HUES6 (cell line): ENCODE data around the gene DROSHA.

Experiments used
- H3K27ac ChIP-seq: 2 replicates; pipeline ENCODE4 v1.7.0; 2013; ENCODE audit warnings: low read depth, mild to moderate bottlenecking, low read length, inconsistent platforms
- H3K27me3 ChIP-seq: 2 replicates; pipeline ENCODE4 v1.6.1; 2013; ENCODE audit warnings: low read length; ENCODE audit not compliant: control insufficient read depth, insufficient read depth
- H3K36me3 ChIP-seq: 2 replicates; pipeline ENCODE4 v1.6.1; 2013; ENCODE audit warnings: low read length; ENCODE audit not compliant: control insufficient read depth, insufficient read depth
- H3K4me1 ChIP-seq: 2 replicates; pipeline ENCODE4 v1.6.1; 2013; ENCODE audit warnings: low read length; ENCODE audit not compliant: control insufficient read depth, insufficient read depth
- H3K4me3 ChIP-seq: 2 replicates; pipeline ENCODE4 v1.5.1; 2013; ENCODE audit warnings: low read depth, low read length
- H3K9ac ChIP-seq: one replicate; pipeline ENCODE4 v1.6.1; 2013; ENCODE audit warnings: mild to moderate bottlenecking, low read length
- H3K9me3 ChIP-seq: 2 replicates; pipeline ENCODE4 v1.6.1; 2013; ENCODE audit warnings: low read depth, low read length; ENCODE audit not compliant: control insufficient read depth, insufficient read depth

The DROSHA gene

GRCh38 chr5:31470608-31471007 lies 61.3 kb downstream of the DROSHA start:
- Histone ChIP-seq H3K4me1 (no peaks in the 10 kb centered on the region), H3K9me3 (no peaks in the 10 kb centered on the region), H3K9ac (no peak overlapping the region), H3K36me3 (peaks cover 57% of the 10 kb centered on the region), H3K4me3 (no peak overlapping the region), H3K27ac (no peak overlapping the region), H3K27me3 (no peaks in the 10 kb centered on the region)

- Histone ChIP-seq H3K36me3 (peaks cover 58% of the 10 kb centered on the region), H3K27ac (no peak overlapping the region), H3K9me3 (no peaks in the 10 kb centered on the region), H3K9ac (no peak overlapping the region), H3K4me1 (no peaks in the 10 kb centered on the region), H3K27me3 (no peaks in the 10 kb centered on the region), H3K4me3 (no peak overlapping the region)
Measured at GRCh38 chr5:31469886-31470285, 62.0 kb downstream of the DROSHA start.

- H3K4me3 ChIP-seq: no peak overlapping the region
- H3K27me3 ChIP-seq: no peaks in the 10 kb centered on the region
- H3K36me3 ChIP-seq: peaks cover 58% of the 10 kb centered on the region
- H3K9me3 ChIP-seq: no peaks in the 10 kb centered on the region
- no peak overlapping the region for H3K27ac ChIP-seq
- H3K4me1 ChIP-seq: no peaks in the 10 kb centered on the region
- H3K9ac ChIP-seq: no peak overlapping the region
Measured at GRCh38 chr5:31469466-31469865, 62.4 kb downstream of the DROSHA start.

GRCh38 chr5:31465291-31465690 lies 66.6 kb downstream of the DROSHA start:
- peaks cover 17% of the 10 kb centered on the region for H3K9me3 ChIP-seq
- H3K4me1 ChIP-seq: no peaks in the 10 kb centered on the region
- H3K36me3 ChIP-seq: peaks cover 85% of the 10 kb centered on the region
- no peak overlapping the region for H3K9ac ChIP-seq
- H3K27me3 ChIP-seq: no peaks in the 10 kb centered on the region
- no peak overlapping the region for H3K27ac ChIP-seq
- H3K4me3 ChIP-seq: no peak overlapping the region

GRCh38 chr5:31464081-31464480 lies 67.8 kb downstream of the DROSHA start:
- Histone ChIP-seq H3K4me1 (no peaks in the 10 kb centered on the region), H3K27ac (no peak overlapping the region), H3K4me3 (no peak overlapping the region), H3K36me3 (peaks cover 93% of the 10 kb centered on the region), H3K9ac (no peak overlapping the region), H3K9me3 (peaks cover 17% of the 10 kb centered on the region), H3K27me3 (no peaks in the 10 kb centered on the region)

GRCh38 chr5:31463351-31463750 lies 68.5 kb downstream of the DROSHA start:
- H3K9me3 ChIP-seq: peaks cover 17% of the 10 kb centered on the region
- peaks cover 96% of the 10 kb centered on the region for H3K36me3 ChIP-seq
- no peaks in the 10 kb centered on the region for H3K4me1 ChIP-seq
- H3K9ac ChIP-seq: no peak overlapping the region
- no peak overlapping the region for H3K4me3 ChIP-seq
- no peak overlapping the region for H3K27ac ChIP-seq
- no peaks in the 10 kb centered on the region for H3K27me3 ChIP-seq

- Histone ChIP-seq H3K9ac (no peak overlapping the region), H3K4me3 (no peak overlapping the region), H3K4me1 (no peaks in the 10 kb centered on the region), H3K27me3 (no peaks in the 10 kb centered on the region), H3K9me3 (peaks cover 32% of the 10 kb centered on the region), H3K36me3 (peaks cover 87% of the 10 kb centered on the region), H3K27ac (no peak overlapping the region)
Measured at GRCh38 chr5:31459594-31459993, 72.3 kb downstream of the DROSHA start.

- Histone ChIP-seq H3K36me3 (peaks cover 61% of the 10 kb centered on the region), H3K27ac (no peak overlapping the region)
Measured at GRCh38 chr5:31455172-31455571, 76.7 kb downstream of the DROSHA start.

GRCh38 chr5:31453522-31453921 lies 78.4 kb downstream of the DROSHA start:
- no peak overlapping the region for H3K4me3 ChIP-seq
- H3K27me3 ChIP-seq: no peaks in the 10 kb centered on the region
- peaks cover 16% of the 10 kb centered on the region for H3K9me3 ChIP-seq
- H3K36me3 ChIP-seq: peaks cover 61% of the 10 kb centered on the region
- peaks cover 9% of the 10 kb centered on the region for H3K4me1 ChIP-seq
- H3K9ac ChIP-seq: no peak overlapping the region
- H3K27ac ChIP-seq: peak overlapping the region; percentile 59; the same call in 1 of the 2 replicates

More at GRCh38 chr5:31455172-31455571, 76.7 kb downstream of the DROSHA start:
- H3K9ac ChIP-seq: no peak overlapping the region
- H3K9me3 ChIP-seq: peaks cover 16% of the 10 kb centered on the region
- H3K4me1 ChIP-seq: peaks cover 9% of the 10 kb centered on the region
- no peaks in the 10 kb centered on the region for H3K27me3 ChIP-seq
- H3K4me3 ChIP-seq: no peak overlapping the region

GRCh38 chr5:31452314-31452713 lies 79.6 kb downstream of the DROSHA start:
- Histone ChIP-seq H3K27ac (no peak overlapping the region), H3K4me1 (peaks cover 9% of the 10 kb centered on the region), H3K4me3 (no peak overlapping the region), H3K27me3 (no peaks in the 10 kb centered on the region), H3K36me3 (peaks cover 60% of the 10 kb centered on the region), H3K9me3 (peaks cover 16% of the 10 kb centered on the region), H3K9ac (no peak overlapping the region)

GRCh38 chr5:31449962-31450361 lies 81.9 kb downstream of the DROSHA start:
- Histone ChIP-seq H3K9ac (no peak overlapping the region), H3K4me1 (peaks cover 9% of the 10 kb centered on the region), H3K36me3 (peaks cover 55% of the 10 kb centered on the region), H3K27me3 (no peaks in the 10 kb centered on the region), H3K9me3 (peaks cover under 1% of the 10 kb centered on the region; the same call in 1 of the 2 replicates), H3K27ac (no peak overlapping the region), H3K4me3 (no peak overlapping the region)

GRCh38 chr5:31449174-31449573 lies 82.7 kb downstream of the DROSHA start:
- H3K9ac ChIP-seq: no peak overlapping the region
- no peaks in the 10 kb centered on the region for H3K9me3 ChIP-seq
- peaks cover 55% of the 10 kb centered on the region for H3K36me3 ChIP-seq
- H3K4me1 ChIP-seq: peaks cover 9% of the 10 kb centered on the region
- H3K4me3 ChIP-seq: no peak overlapping the region
- H3K27ac ChIP-seq: no peak overlapping the region
- no peaks in the 10 kb centered on the region for H3K27me3 ChIP-seq
